Measurements from ENCODE around the gene DPYSL5. TPM values are rescaled to one million over a fixed set of nuclear protein-coding genes. Genes with fewer than 3 reads are reported as not detected.

The DPYSL5 gene
- total and polyA plus RNA-seq, 10 of the 15 experiments (the other 5 are each of a cell fraction or from before 2014, with no cell fraction given) = not detected

DNA sequence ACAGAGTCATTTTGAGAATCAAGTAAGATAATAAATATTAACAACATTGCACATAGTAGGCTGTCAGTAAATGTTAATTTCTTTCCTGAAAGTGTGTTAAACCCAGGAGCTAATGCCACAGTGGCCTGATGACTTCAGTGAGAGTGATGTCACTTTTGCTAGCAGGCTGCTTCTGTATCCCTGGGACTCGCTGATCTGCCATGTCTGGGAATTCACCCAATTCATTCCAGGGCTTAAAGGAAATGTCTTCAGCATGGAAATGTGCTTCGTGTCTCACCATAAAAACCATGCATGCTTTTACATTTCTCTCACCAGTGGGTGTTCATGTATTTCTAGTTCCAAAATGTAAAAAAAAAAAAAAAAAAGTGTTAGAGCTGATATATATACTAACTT is 65.7 kb downstream of the DPYSL5 start (continued):
- TF ChIP-seq, protein P1, sequence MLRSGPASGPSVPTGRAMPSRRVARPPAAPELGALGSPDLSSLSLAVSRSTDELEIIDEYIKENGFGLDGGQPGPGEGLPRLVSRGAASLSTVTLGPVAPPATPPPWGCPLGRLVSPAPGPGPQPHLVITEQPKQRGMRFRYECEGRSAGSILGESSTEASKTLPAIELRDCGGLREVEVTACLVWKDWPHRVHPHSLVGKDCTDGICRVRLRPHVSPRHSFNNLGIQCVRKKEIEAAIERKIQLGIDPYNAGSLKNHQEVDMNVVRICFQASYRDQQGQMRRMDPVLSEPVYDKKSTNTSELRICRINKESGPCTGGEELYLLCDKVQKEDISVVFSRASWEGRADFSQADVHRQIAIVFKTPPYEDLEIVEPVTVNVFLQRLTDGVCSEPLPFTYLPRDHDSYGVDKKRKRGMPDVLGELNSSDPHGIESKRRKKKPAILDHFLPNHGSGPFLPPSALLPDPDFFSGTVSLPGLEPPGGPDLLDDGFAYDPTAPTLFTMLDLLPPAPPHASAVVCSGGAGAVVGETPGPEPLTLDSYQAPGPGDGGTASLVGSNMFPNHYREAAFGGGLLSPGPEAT (IDR thresholded peaks at IDR 0.05; ENCODE audit: low read depth) = no peak
- TF ChIP-seq SREBF2 (IDR thresholded peaks at IDR 0.05; ENCODE audit: low read length) (no peak), SMAD5 (IDR thresholded peaks at IDR 0.05; ENCODE audit: low read depth) (no peak), HDAC2 (IDR thresholded peaks at IDR 0.05) (no peak), RFX5 (IDR thresholded peaks at IDR 0.05; ENCODE audit: low read depth, low read length) (no peak), ASH2L (IDR thresholded peaks at IDR 0.05; ENCODE audit: borderline replicate concordance, low read depth) (no peak), BHLHE40 (IDR thresholded peaks at IDR 0.05; ENCODE audit: borderline replicate concordance in 1 of 2, low read depth in 2 of 2, low read length in 1 of 2) (no peak), ATF7 (IDR thresholded peaks at IDR 0.05; ENCODE audit: low read depth) (no peak), ZNF24 (IDR thresholded peaks at IDR 0.05) (no peak)
- TF ChIP-seq, protein P2, sequence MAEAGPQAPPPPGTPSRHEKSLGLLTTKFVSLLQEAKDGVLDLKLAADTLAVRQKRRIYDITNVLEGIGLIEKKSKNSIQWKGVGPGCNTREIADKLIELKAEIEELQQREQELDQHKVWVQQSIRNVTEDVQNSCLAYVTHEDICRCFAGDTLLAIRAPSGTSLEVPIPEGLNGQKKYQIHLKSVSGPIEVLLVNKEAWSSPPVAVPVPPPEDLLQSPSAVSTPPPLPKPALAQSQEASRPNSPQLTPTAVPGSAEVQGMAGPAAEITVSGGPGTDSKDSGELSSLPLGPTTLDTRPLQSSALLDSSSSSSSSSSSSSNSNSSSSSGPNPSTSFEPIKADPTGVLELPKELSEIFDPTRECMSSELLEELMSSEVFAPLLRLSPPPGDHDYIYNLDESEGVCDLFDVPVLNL (IDR thresholded peaks at IDR 0.05; ENCODE audit: low read depth, low read length) = no peak
- TF ChIP-seq, protein P3, sequence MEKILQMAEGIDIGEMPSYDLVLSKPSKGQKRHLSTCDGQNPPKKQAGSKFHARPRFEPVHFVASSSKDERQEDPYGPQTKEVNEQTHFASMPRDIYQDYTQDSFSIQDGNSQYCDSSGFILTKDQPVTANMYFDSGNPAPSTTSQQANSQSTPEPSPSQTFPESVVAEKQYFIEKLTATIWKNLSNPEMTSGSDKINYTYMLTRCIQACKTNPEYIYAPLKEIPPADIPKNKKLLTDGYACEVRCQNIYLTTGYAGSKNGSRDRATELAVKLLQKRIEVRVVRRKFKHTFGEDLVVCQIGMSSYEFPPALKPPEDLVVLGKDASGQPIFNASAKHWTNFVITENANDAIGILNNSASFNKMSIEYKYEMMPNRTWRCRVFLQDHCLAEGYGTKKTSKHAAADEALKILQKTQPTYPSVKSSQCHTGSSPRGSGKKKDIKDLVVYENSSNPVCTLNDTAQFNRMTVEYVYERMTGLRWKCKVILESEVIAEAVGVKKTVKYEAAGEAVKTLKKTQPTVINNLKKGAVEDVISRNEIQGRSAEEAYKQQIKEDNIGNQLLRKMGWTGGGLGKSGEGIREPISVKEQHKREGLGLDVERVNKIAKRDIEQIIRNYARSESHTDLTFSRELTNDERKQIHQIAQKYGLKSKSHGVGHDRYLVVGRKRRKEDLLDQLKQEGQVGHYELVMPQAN (conservative IDR thresholded peaks at IDR 0.05) = no peak

Data from GM12878 (cell line).